ENCODE data around the gene BSN. TPM values are rescaled to one million over a fixed set of nuclear protein-coding genes. Genes with fewer than 3 reads are reported as not detected.
"Not testable (repeated sequence)": the region's sequence is repeated elsewhere in the genome, so short reads cannot be mapped to it uniquely, and the experiment has no call there.

Gene BSN
- total and polyA plus RNA-seq, 8 donors, result 0.56 to 1.6 (median 0.97) TPM

GRCh38 chr3:49680493-49681231, 126.4 kb downstream of the BSN start:
- DNase-seq (no peak), ATAC-seq (no peak), FAIRE-seq (no peak)
- H3K9me3 ChIP-seq, result no peaks in the 10 kb centered on the region
- no peak overlapping the region for H3K27ac ChIP-seq
- no peaks in the 10 kb centered on the region for H3K27me3 ChIP-seq
- H3K36me3 ChIP-seq, result peaks cover 4 to 37% (median 18%) of the 10 kb centered on the region in 3 donors
- H3K4me3 ChIP-seq, result no peak overlapping the region
- intact Hi-C loops (cut with DNase I), result no loop called here
- no peaks in the 10 kb centered on the region for H3K4me1 ChIP-seq
- no peak for TF ChIP-seq CTCF (IDR thresholded peaks at IDR 0.05)
- 89 to 95% methylated on average over 7 of the region's 7 CpGs for WGBS, 2 donors

GRCh38 chr3:49681232-49681522, 126.9 kb downstream of the BSN start:
- Histone ChIP-seq H3K27me3 (no peaks in the 10 kb centered on the region), H3K36me3 (peaks cover 4 to 35% (median 18%) of the 10 kb centered on the region in 3 donors), H3K4me1 (no peaks in the 10 kb centered on the region), H3K9me3 (no peaks in the 10 kb centered on the region), H3K27ac (no peak overlapping the region), H3K4me3 (no peak overlapping the region)
- ATAC-seq (no peak), FAIRE-seq (no peak), DNase-seq (no peak)
- TF ChIP-seq CTCF (IDR thresholded peaks at IDR 0.05), result no peak
- 96 to 99% methylated on average over 2 of the region's 2 CpGs for WGBS, 2 donors
- intact Hi-C loops (cut with DNase I), result no loop called here

GRCh38 chr3:49681543-49681942, 127.3 kb downstream of the BSN start:
- peaks cover 4 to 31% (median 18%) of the 10 kb centered on the region in 3 donors for H3K36me3 ChIP-seq
- 82 to 88% methylated on average over 4 of the region's 4 CpGs for WGBS, 2 donors
- H3K27me3 ChIP-seq, result no peaks in the 10 kb centered on the region
- no peaks in the 10 kb centered on the region for H3K4me1 ChIP-seq
- no peaks in the 10 kb centered on the region for H3K9me3 ChIP-seq
- FAIRE-seq (no peak), DNase-seq (no peak), ATAC-seq (no peak)
- H3K4me3 ChIP-seq, result no peak overlapping the region
- intact Hi-C loops (cut with DNase I), result no loop called here
- TF ChIP-seq CTCF (IDR thresholded peaks at IDR 0.05), result no peak
- no peak overlapping the region for H3K27ac ChIP-seq

GRCh38 chr3:49683162-49683561, 128.9 kb downstream of the BSN start:
- H3K4me1 ChIP-seq, result no peaks in the 10 kb centered on the region
- H3K27me3 ChIP-seq, result no peaks in the 10 kb centered on the region
- WGBS, 2 donors, result 88 to 90% methylated on average over 6 of the region's 6 CpGs
- no peak for TF ChIP-seq CTCF (IDR thresholded peaks at IDR 0.05)
- FAIRE-seq, result no peak
- peaks cover 4 to 30% (median 18%) of the 10 kb centered on the region in 3 donors for H3K36me3 ChIP-seq
- no peak for DNase-seq
- no peak overlapping the region for H3K27ac ChIP-seq
- H3K9me3 ChIP-seq, result no peaks in the 10 kb centered on the region
- intact Hi-C loops (cut with DNase I), result no loop called here
- no peak overlapping the region for H3K4me3 ChIP-seq
- ATAC-seq, result no peak

- H3K27me3 ChIP-seq; H3K27ac ChIP-seq; H3K4me3 ChIP-seq; FAIRE-seq; H3K4me1 ChIP-seq; intact Hi-C loops (cut with DNase I); ATAC-seq; H3K9me3 ChIP-seq: not testable (repeated sequence)
- 91 to 94% methylated on average over 2 of the region's 2 CpGs for WGBS, 2 donors
- H3K36me3 ChIP-seq, result peaks cover 4 to 20% (median 8%) of the 10 kb centered on the region in 3 donors
- peak in 1 of 6 donors; percentile 37 for DNase-seq
Observed at GRCh38 chr3:49684453-49684852, 130.2 kb downstream of the BSN start.

GRCh38 chr3:49685103-49685502, 130.8 kb downstream of the BSN start:
- 94 to 95% methylated on average over 10 of the region's 10 CpGs for WGBS, 2 donors
- H3K4me3 ChIP-seq; H3K27ac ChIP-seq; ATAC-seq; H3K27me3 ChIP-seq; FAIRE-seq; intact Hi-C loops (cut with DNase I); H3K9me3 ChIP-seq; H3K4me1 ChIP-seq: not testable (repeated sequence)
- H3K36me3 ChIP-seq, result peaks cover 4 to 20% (median 8%) of the 10 kb centered on the region in 3 donors
- peak in 1 of 6 donors; percentile 45 for DNase-seq

GRCh38 chr3:49685846-49686245, 131.6 kb downstream of the BSN start:
- H3K27ac ChIP-seq; H3K4me1 ChIP-seq; H3K9me3 ChIP-seq; intact Hi-C loops (cut with DNase I); FAIRE-seq; H3K27me3 ChIP-seq: not testable (repeated sequence)
- ATAC-seq (peak in 1 of 4 donors; percentile 2), DNase-seq (peak in 1 of 6 donors; percentile 65)
- 22 to 26% methylated on average over 33 to 35 of the region's 36 CpGs for WGBS, 2 donors
- H3K4me3 ChIP-seq, result peak overlapping the region in 2 of 4 donors; percentile 35 to 45
- peaks cover 4 to 20% (median 8%) of the 10 kb centered on the region in 3 donors for H3K36me3 ChIP-seq

- FAIRE-seq; H3K27me3 ChIP-seq; H3K9me3 ChIP-seq; intact Hi-C loops (cut with DNase I): not testable (repeated sequence)
- Histone ChIP-seq H3K36me3 (peaks cover 4 to 20% (median 4%) of the 10 kb centered on the region in 3 donors), H3K27ac (peak overlapping the region in 2 of 4 donors; percentile 47 to 48), H3K4me1 (peaks cover 0 to 12% (median 4%) of the 10 kb centered on the region in 3 donors), H3K4me3 (peak overlapping the region in 3 of 4 donors; percentile 3 to 45 (median 35))
- 1% methylated on average over 24 to 25 of the region's 29 CpGs for WGBS, 2 donors
- peak; percentile 67 to 83 (median 72) for ATAC-seq
- peak; percentile 82 to 90 (median 88) for DNase-seq
Observed at GRCh38 chr3:49686346-49686745, 132.1 kb downstream of the BSN start.
